ENCODE results near the gene CYGB.

Gene CYGB

GRCh38 chr17:76550712-76551615 is 13.5 kb upstream of the CYGB start:
- no peak for DNase-seq (ENCODE audit: low read depth in 2 of 2)

- no peak for DNase-seq (ENCODE audit: low read depth in 2 of 2)
These were observed 12.0 kb upstream of the CYGB start for GRCh38 chr17:76549539-76549938.

GRCh38 chr17:76549215-76549518 is 11.7 kb upstream of the CYGB start:
- DNase-seq (ENCODE audit: low read depth in 2 of 2) = no peak

GRCh38 chr17:76548378-76549214 is 11.1 kb upstream of the CYGB start:
- DNase-seq (ENCODE audit: low read depth in 2 of 2) = no peak

- DNase-seq (ENCODE audit: low read depth in 2 of 2) = no peak
These were observed 10.2 kb upstream of the CYGB start for GRCh38 chr17:76547642-76548202.

- DNase-seq (ENCODE audit: low read depth in 2 of 2) = no peak
These were observed 9.7 kb upstream of the CYGB start for GRCh38 chr17:76547183-76547641.

GRCh38 chr17:76546556-76547182 is 9.2 kb upstream of the CYGB start:
- no peak for DNase-seq (ENCODE audit: low read depth in 2 of 2)

- DNase-seq (ENCODE audit: low read depth in 2 of 2) = no peak
These were observed 8.5 kb upstream of the CYGB start for GRCh38 chr17:76545918-76546555.

GRCh38 chr17:76544546-76545365 is 7.2 kb upstream of the CYGB start:
- DNase-seq (ENCODE audit: low read depth in 2 of 2) = no peak

GRCh38 chr17:76543826-76544545 is 6.5 kb upstream of the CYGB start:
- DNase-seq (ENCODE audit: low read depth in 2 of 2) = no peak

GRCh38 chr17:76543482-76543825 is 5.9 kb upstream of the CYGB start:
- DNase-seq (ENCODE audit: low read depth in 2 of 2) = no peak

- DNase-seq (ENCODE audit: low read depth in 2 of 2) = no peak
These were observed 5.5 kb upstream of the CYGB start for GRCh38 chr17:76542984-76543383.

GRCh38 chr17:76542566-76542971 is 5.1 kb upstream of the CYGB start:
- DNase-seq (ENCODE audit: low read depth in 2 of 2) = no peak

- no peak for DNase-seq (ENCODE audit: low read depth in 2 of 2)
These were observed 4.4 kb upstream of the CYGB start for GRCh38 chr17:76541739-76542454.

GRCh38 chr17:76540381-76541300 is 3.1 kb upstream of the CYGB start:
- no peak for DNase-seq (ENCODE audit: low read depth in 2 of 2)

GRCh38 chr17:76539631-76540271 is 2.2 kb upstream of the CYGB start, which contains the start of gene PRCD:
TSS of gene PRCD (plus strand) at chr17:76540044. CDS start at chr17:76540142, 98 bp downstream.
- DNase-seq (ENCODE audit: low read depth in 2 of 2) = no peak

GRCh38 chr17:76538941-76539570 is 1.5 kb upstream of the CYGB start:
- DNase-seq (ENCODE audit: low read depth in 2 of 2) = no peak

All from stimulated activated CD4-positive, alpha-beta T cell treated with anti-CD3 and anti-CD28 coated beads, Interleukin-12 subunit alpha, Interleukin-12 subunit beta, amount 100 ng/mL, for 24 hours (primary cell).